Measurements from ENCODE around the gene HSD11B1L. TPM values are rescaled to one million over a fixed set of nuclear protein-coding genes. Genes with fewer than 3 reads are reported as not detected.
"Not testable (repeated sequence)": the region's sequence is repeated elsewhere in the genome, so short reads cannot be mapped to it uniquely, and the experiment has no call there.

HSD11B1L gene
- total RNA-seq, 1 experiment from 2014 or later, result 5.2 TPM

DNA sequence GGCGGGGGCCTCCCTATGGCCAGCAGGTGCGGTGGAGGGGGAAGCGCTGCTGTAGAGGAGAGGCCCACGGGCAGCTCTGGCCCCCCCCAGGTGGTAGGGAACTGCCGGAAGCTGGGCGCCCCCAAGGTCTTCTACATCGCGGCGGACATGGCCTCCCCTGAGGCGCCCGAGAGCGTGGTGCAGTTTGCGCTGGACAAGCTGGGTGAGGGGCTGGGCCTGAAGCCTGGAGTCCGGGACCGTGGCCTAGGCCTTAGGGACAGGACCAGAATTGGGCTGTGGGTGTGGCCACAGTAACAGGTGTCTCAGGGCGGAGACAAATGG lies 5.5 kb downstream of the HSD11B1L start:
- Histone ChIP-seq H3K36me3 (peaks cover 11% of the 10 kb centered on the region), H3K9me3 (replicated peaks) (0 out of 2 replicates have a peak, but pooled peaks cover 2% of the 10 kb centered on the region), H3K27me3 (replicated peaks) (no peaks in the 10 kb centered on the region), H3K4me3 (peak overlapping the region; percentile 50), H3K4me1 (replicated peaks) (peaks cover 14% of the 10 kb centered on the region), H3K27ac (no peak overlapping the region)
- no peak for DNase-seq (ENCODE audit: low read depth in 1 of 2, low spot score in 2 of 2)

GRCh38 chr19:5686647-5687359 lies 6.0 kb downstream of the HSD11B1L start:
- Histone ChIP-seq H3K4me1 (replicated peaks) (peaks cover 19% of the 10 kb centered on the region), H3K27ac (no peak overlapping the region), H3K36me3 (peaks cover 16% of the 10 kb centered on the region), H3K4me3 (peak overlapping the region; percentile 50), H3K27me3 (replicated peaks) (no peaks in the 10 kb centered on the region), H3K9me3 (replicated peaks) (0 out of 2 replicates have a peak, but pooled peaks cover 2% of the 10 kb centered on the region)
- peak; percentile 96 to 99 for DNase-seq (ENCODE audit: low read depth in 1 of 2, low spot score in 2 of 2)

GRCh38 chr19:5687360-5688198 lies 6.8 kb downstream of the HSD11B1L start:
- H3K4me3 ChIP-seq, result peak overlapping the region; percentile 50

DNA sequence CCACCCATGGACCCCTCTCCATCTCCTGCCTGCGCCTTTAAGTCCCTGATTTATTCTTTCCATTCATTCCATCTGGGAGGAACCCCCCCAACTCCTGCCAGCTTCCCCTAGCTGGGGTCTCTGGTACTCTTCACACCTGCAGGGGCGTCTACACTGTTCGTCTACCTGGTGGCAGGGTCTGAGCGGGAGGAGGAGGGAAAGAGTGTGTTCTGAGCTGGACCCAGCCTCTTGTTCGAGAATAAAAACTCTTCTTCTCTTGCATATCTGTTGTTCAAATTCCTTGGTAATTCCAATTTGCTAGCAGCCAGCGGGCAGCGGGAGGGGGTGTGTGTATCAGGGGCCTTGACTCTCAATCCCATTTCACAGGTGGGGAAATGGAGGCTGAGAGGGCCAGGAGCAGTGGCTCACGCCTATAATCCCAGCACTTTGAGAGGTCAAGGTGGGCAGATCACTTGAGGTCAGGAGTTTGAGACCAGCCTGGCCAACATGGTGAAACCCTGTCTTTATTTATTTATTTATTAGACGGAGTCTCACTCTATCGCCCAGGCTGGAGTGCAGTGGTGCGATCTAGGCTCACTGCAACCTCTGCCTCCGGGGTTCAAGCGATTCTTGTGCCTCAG lies 7.5 kb downstream of the HSD11B1L start:
- H3K4me3 ChIP-seq; DNase-seq (ENCODE audit: low read depth in 1 of 2, low spot score in 2 of 2); H3K27ac ChIP-seq; H3K27me3 ChIP-seq (replicated peaks); H3K9me3 ChIP-seq (replicated peaks): not testable (repeated sequence)
- Histone ChIP-seq H3K36me3 (peaks cover 32% of the 10 kb centered on the region), H3K4me1 (replicated peaks) (peaks cover 25% of the 10 kb centered on the region)

More at GRCh38 chr19:5687360-5688198, 6.8 kb downstream of the HSD11B1L start:
- DNase-seq (ENCODE audit: low read depth in 1 of 2, low spot score in 2 of 2), result peak in 1 of 2 experiments; percentile 42
- 0 out of 2 replicates have a peak, but pooled peaks cover 2% of the 10 kb centered on the region for H3K9me3 ChIP-seq (replicated peaks)
- H3K27ac ChIP-seq, result no peak overlapping the region
- peaks cover 24% of the 10 kb centered on the region for H3K36me3 ChIP-seq
- no peaks in the 10 kb centered on the region for H3K27me3 ChIP-seq (replicated peaks)
- H3K4me1 ChIP-seq (replicated peaks), result peaks cover 25% of the 10 kb centered on the region

- Histone ChIP-seq H3K4me1 (replicated peaks) (peaks cover 25% of the 10 kb centered on the region), H3K4me3 (peak within 1 kb of the TSS; percentile 82), H3K9me3 (replicated peaks) (0 out of 2 replicates have a peak, but pooled peaks cover 2% of the 10 kb centered on the region), H3K27ac (peak within 1 kb of the TSS; percentile 79), H3K36me3 (peaks cover 52% of the 10 kb centered on the region), H3K27me3 (replicated peaks) (no peaks in the 10 kb centered on the region)
- DNase-seq (ENCODE audit: low read depth in 1 of 2, low spot score in 2 of 2), result peak; percentile 97
Observed at GRCh38 chr19:5690125-5690954, 9.5 kb downstream of the HSD11B1L start, which contains the start of gene RPL36. Gene RPL36 (plus strand): TSS chr19:5690295. CDS start chr19:5690508, 213 bp downstream.

GRCh38 chr19:5690955-5691821 lies 10.4 kb downstream of the HSD11B1L start:
- peak overlapping the region; percentile 79; the same call in 1 of the 2 replicates for H3K27ac ChIP-seq
- H3K9me3 ChIP-seq (replicated peaks), result 0 out of 2 replicates have a peak, but pooled peaks cover 2% of the 10 kb centered on the region
- peak; percentile 37 to 46 for DNase-seq (ENCODE audit: low read depth in 1 of 2, low spot score in 2 of 2)
- H3K36me3 ChIP-seq, result peaks cover 60% of the 10 kb centered on the region
- peaks cover 25% of the 10 kb centered on the region for H3K4me1 ChIP-seq (replicated peaks)
- peak overlapping the region; percentile 82 for H3K4me3 ChIP-seq
- H3K27me3 ChIP-seq (replicated peaks), result no peaks in the 10 kb centered on the region

GRCh38 chr19:5691822-5692722 lies 11.2 kb downstream of the HSD11B1L start:
- DNase-seq (ENCODE audit: low read depth in 1 of 2, low spot score in 2 of 2), result peak in 1 of 2 experiments; percentile 45
- H3K36me3 ChIP-seq, result peaks cover 69% of the 10 kb centered on the region
- H3K9me3 ChIP-seq (replicated peaks), result 0 out of 2 replicates have a peak, but pooled peaks cover 2% of the 10 kb centered on the region
- H3K4me1 ChIP-seq (replicated peaks), result peaks cover 17% of the 10 kb centered on the region
- H3K27me3 ChIP-seq (replicated peaks), result no peaks in the 10 kb centered on the region
- H3K4me3 ChIP-seq, result peak overlapping the region; percentile 82
- H3K27ac ChIP-seq, result no peak overlapping the region

DNA sequence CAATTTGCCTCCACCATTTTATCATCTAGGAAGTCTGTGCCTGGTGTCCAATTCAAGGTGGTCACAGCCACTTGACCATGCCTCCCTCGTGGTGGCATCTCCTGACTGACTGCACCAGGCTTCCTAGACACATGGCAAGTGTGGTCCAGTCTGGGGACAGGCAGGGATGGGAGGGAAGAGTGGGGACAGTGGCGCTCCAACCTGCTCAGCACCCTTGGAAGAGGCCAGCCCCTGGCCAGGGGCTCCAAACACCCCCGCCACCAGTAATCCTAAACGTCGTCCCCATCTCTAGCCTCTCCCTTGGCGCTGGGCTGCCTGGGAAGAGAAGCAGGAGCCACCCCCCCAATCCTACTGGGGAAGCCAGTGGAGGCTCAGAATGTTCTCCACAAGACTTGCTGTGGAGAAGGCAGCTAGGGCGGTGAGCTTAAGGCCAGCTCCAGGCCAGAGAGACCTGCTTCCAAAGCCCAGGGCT lies 11.9 kb downstream of the HSD11B1L start:
- Histone ChIP-seq H3K27ac (no peak overlapping the region), H3K4me1 (replicated peaks) (peaks cover 13% of the 10 kb centered on the region), H3K9me3 (replicated peaks) (0 out of 2 replicates have a peak, but pooled peaks cover under 1% of the 10 kb centered on the region), H3K27me3 (replicated peaks) (no peaks in the 10 kb centered on the region), H3K4me3 (no peak overlapping the region), H3K36me3 (peaks cover 71% of the 10 kb centered on the region)
- no peak for DNase-seq (ENCODE audit: low read depth in 1 of 2, low spot score in 2 of 2)

GRCh38 chr19:5693195-5694166 lies 12.7 kb downstream of the HSD11B1L start:
- no peak overlapping the region for H3K27ac ChIP-seq
- H3K9me3 ChIP-seq (replicated peaks), result no peaks in the 10 kb centered on the region
- peaks cover 13% of the 10 kb centered on the region for H3K4me1 ChIP-seq (replicated peaks)
- DNase-seq (ENCODE audit: low read depth in 1 of 2, low spot score in 2 of 2), result no peak
- no peak overlapping the region for H3K4me3 ChIP-seq
- H3K36me3 ChIP-seq, result peaks cover 76% of the 10 kb centered on the region
- no peaks in the 10 kb centered on the region for H3K27me3 ChIP-seq (replicated peaks)

DNA sequence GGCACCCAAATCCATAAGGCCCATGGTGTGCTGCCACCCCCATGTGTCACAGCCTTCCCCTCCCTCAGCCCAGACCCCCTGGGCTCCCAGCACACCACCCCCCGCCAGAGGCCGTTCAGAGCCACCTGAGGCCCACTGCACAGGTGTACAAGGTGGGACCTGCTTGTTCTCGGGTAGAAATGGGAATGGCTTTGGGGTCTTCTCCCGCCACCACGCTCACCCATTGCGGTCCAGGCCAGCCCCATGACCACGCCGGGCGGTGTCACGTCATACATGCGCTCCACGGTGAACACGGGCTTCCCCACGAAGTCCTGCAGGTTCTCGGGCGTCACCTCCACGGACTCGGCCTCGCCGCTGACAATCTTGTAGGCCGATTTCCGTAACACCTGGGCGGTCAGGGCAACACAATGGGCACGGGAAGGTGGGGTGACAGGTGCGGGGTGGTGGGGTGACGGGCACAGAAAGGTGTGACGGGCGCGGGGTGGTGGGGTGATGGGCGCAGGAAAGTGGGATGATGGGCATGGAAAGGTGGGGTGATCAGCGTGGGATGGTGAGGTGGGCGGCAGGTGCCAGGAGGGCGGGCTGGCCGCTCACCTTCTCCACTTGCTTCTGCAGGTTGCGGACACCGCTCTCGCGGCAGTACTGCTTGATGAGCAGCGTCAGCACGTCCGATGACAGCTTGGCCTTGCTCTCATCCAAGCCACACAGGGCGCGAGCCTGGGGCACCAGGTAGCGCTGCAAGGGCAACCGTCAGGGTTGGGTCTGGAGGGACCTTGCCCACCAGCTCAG lies 13.5 kb downstream of the HSD11B1L start:
- Histone ChIP-seq H3K4me1 (replicated peaks) (peaks cover 13% of the 10 kb centered on the region), H3K36me3 (peaks cover 85% of the 10 kb centered on the region), H3K4me3 (no peak overlapping the region), H3K27me3 (replicated peaks) (no peaks in the 10 kb centered on the region), H3K9me3 (replicated peaks) (no peaks in the 10 kb centered on the region), H3K27ac (no peak overlapping the region)
- no peak for DNase-seq (ENCODE audit: low read depth in 1 of 2, low spot score in 2 of 2)
